ENCODE data around the gene VSTM5. TPM values are rescaled to one million over a fixed set of nuclear protein-coding genes. Genes with fewer than 3 reads are reported as not detected.
"Not testable (repeated sequence)": the region's sequence is repeated elsewhere in the genome, so short reads cannot be mapped to it uniquely, and the experiment has no call there.

The VSTM5 gene
- total and polyA plus RNA-seq, 2 donors (not counting 3 experiments of a cell fraction or from before 2014, with no cell fraction given) = 0.03 TPM; not detected in 1

- H3K27ac ChIP-seq (ENCODE audit: insufficient read depth, low read depth, low read length); H3K27me3 ChIP-seq (ENCODE audit: control insufficient read depth in 2 of 2, insufficient read depth in 2 of 2, low read length in 2 of 2); H3K79me2 ChIP-seq (ENCODE audit: control insufficient read depth, insufficient read depth, low read length); H3K4me3 ChIP-seq (replicated peaks in 1 of 3; ENCODE audit: insufficient read depth in 1 of 3, low read depth in 1 of 3, low read length in 3 of 3); H3K36me3 ChIP-seq (ENCODE audit: control insufficient read depth in 2 of 2, extremely low read depth in 1 of 2, insufficient read depth in 2 of 2, low read length in 2 of 2); POLR2A ChIA-PET; dilution Hi-C loops (cut with MboI; ENCODE audit: extremely low pct_ligation_motif_present, low sequenced_read_pairs); BruUV-seq (replicated peaks); intact Hi-C loops (cut with micrococcal nuclease); H3K4me1 ChIP-seq (ENCODE audit: control insufficient read depth, extremely low read depth, insufficient read depth, low read length); H3K9ac ChIP-seq (replicated peaks; ENCODE audit: extremely low read depth, insufficient read depth, low read length); DNase-seq (ENCODE audit: low read depth, low spot score); FAIRE-seq; H3K4me2 ChIP-seq (ENCODE audit: insufficient read depth, low read length); H4K20me1 ChIP-seq (replicated peaks; ENCODE audit: control insufficient read depth, extremely low read depth, insufficient read depth, low read length); H3K9me3 ChIP-seq (replicated peaks; ENCODE audit: control insufficient read depth, insufficient read depth, low read length); H3K9me1 ChIP-seq (replicated peaks; ENCODE audit: control insufficient read depth, extremely low read depth, insufficient read depth, low read length); H2AFZ ChIP-seq (ENCODE audit: low read depth, low read length): not testable (repeated sequence)
- CTCF ChIA-PET = interaction anchor here (1.0 to 1.5 kb wide), 2 partner anchors 10 to 42 kb away, joined by 3 read pairs; no protein-coding TSS in a partner anchor
Measured at GRCh38 chr11:93879114-93879513, 28.7 kb upstream of the VSTM5 start.

- Histone ChIP-seq H3K27ac (ENCODE audit: insufficient read depth, low read depth, low read length) (no peak overlapping the region), H4K20me1 (replicated peaks; ENCODE audit: control insufficient read depth, extremely low read depth, insufficient read depth, low read length) (no peaks in the 10 kb centered on the region), H3K9ac (replicated peaks; ENCODE audit: extremely low read depth, insufficient read depth, low read length) (no peak overlapping the region), H3K27me3 (ENCODE audit: control insufficient read depth in 2 of 2, insufficient read depth in 2 of 2, low read length in 2 of 2) (no peaks in the 10 kb centered on the region), H3K4me2 (ENCODE audit: insufficient read depth, low read length) (no peak overlapping the region), H3K4me1 (ENCODE audit: control insufficient read depth, extremely low read depth, insufficient read depth, low read length) (no peaks in the 10 kb centered on the region), H3K9me1 (replicated peaks; ENCODE audit: control insufficient read depth, extremely low read depth, insufficient read depth, low read length) (no peaks in the 10 kb centered on the region), H3K79me2 (ENCODE audit: control insufficient read depth, insufficient read depth, low read length) (no peaks in the 10 kb centered on the region), H3K9me3 (replicated peaks; ENCODE audit: control insufficient read depth, insufficient read depth, low read length) (no peaks in the 10 kb centered on the region), H2AFZ (ENCODE audit: low read depth, low read length) (no peak overlapping the region), H3K36me3 (ENCODE audit: control insufficient read depth in 2 of 2, extremely low read depth in 1 of 2, insufficient read depth in 2 of 2, low read length in 2 of 2) (no peaks in the 10 kb centered on the region), H3K4me3 (replicated peaks in 1 of 3; ENCODE audit: insufficient read depth in 1 of 3, low read depth in 1 of 3, low read length in 3 of 3) (no peak overlapping the region)
- no peak for FAIRE-seq
- TF ChIP-seq GATA2 (IDR thresholded peaks at IDR 0.05; ENCODE audit: insufficient read depth, insufficient read length, low read depth, low read length) (no peak), FOS (IDR thresholded peaks at IDR 0.05; ENCODE audit: borderline replicate concordance, insufficient read depth, low read length) (no peak), JUN (IDR thresholded peaks at IDR 0.05; ENCODE audit: borderline replicate concordance, insufficient read depth, insufficient read length, low read depth) (no peak), MYC (IDR thresholded peaks at IDR 0.05; ENCODE audit: low read depth, low read length) (no peak), POLR2AphosphoS5 (IDR thresholded peaks at IDR 0.05; ENCODE audit: insufficient read depth, low read depth, low read length) (no peak), CTCF (IDR thresholded peaks at IDR 0.05; ENCODE audit: extremely low read depth in 1 of 2, insufficient read depth in 1 of 2, low read depth in 1 of 2, low read length in 2 of 2) (no peak), EZH2 (IDR thresholded peaks at IDR 0.05; ENCODE audit: borderline replicate concordance, low read depth, low read length, severe bottlenecking) (no peak), POLR2A (IDR thresholded peaks at IDR 0.05; ENCODE audit: low read depth, low read length) (no peak), MAX (IDR thresholded peaks at IDR 0.05; ENCODE audit: insufficient read depth, insufficient read length) (no peak)
- no peak for DNase-seq (ENCODE audit: low read depth, low spot score)
- POLR2A ChIA-PET = no interaction called here
- no TSS peak for BruUV-seq (replicated peaks)
- intact Hi-C loops (cut with micrococcal nuclease) = no loop called here
- dilution Hi-C loops (cut with MboI; ENCODE audit: extremely low pct_ligation_motif_present, low sequenced_read_pairs) = no loop called here
- CTCF ChIA-PET = interaction anchor here (0.9 to 3.4 kb wide), 2 partner anchors 20 to 81 kb away, joined by 3 to 12 read pairs; no protein-coding TSS in a partner anchor
Measured at GRCh38 chr11:93875637-93876036, 25.2 kb upstream of the VSTM5 start.

All from endothelial cell of umbilical vein (primary cell).